ENCODE measurements around the gene TTC24. TPM values are rescaled to one million over a fixed set of nuclear protein-coding genes. Genes with fewer than 3 reads are reported as not detected.

TTC24 gene
- total and polyA plus RNA-seq, 3 donors from 2014 or later = 0.38 TPM; not detected in 2

- Histone ChIP-seq H3K4me3 (peak overlapping the region; percentile 47 to 62), H3K36me3 (ENCODE audit: low read depth, missing control alignments) (no peaks in the 10 kb centered on the region), H3K4me1 (peaks cover 18% of the 10 kb centered on the region), H3K27ac (peak overlapping the region in 1 of 2 donors; percentile 41), H3K9me3 (no peaks in the 10 kb centered on the region), H3K27me3 (no peaks in the 10 kb centered on the region)
- intact Hi-C loops (cut with DNase I; ENCODE audit: low total_unique reads) = no loop called here
- no peak for DNase-seq
- WGBS, 2 donors = 2 to 20% methylated on average over 2 to 51 of the region's 55 CpGs
- TF ChIP-seq CTCF (IDR thresholded peaks at IDR 0.05) (no peak), POLR2A (IDR thresholded peaks at IDR 0.05) (no peak)
These were observed 45.4 kb downstream of the TTC24 start for GRCh38 chr1:156624814-156625435.

- TF ChIP-seq POLR2A (IDR thresholded peaks at IDR 0.05) (no peak), CTCF (IDR thresholded peaks at IDR 0.05) (peak; percentile 73 to 83 (median 78))
- intact Hi-C loops (cut with DNase I; ENCODE audit: low total_unique reads) = no loop called here
- WGBS, 2 donors = 2% methylated on average over 23 to 45 of the region's 45 CpGs
These were observed 46.0 kb downstream of the TTC24 start for GRCh38 chr1:156625436-156626078.

GRCh38 chr1:156626079-156626438 is 46.5 kb downstream of the TTC24 start:
- intact Hi-C loops (cut with DNase I; ENCODE audit: low total_unique reads) = no loop called here
- H3K27me3 ChIP-seq = no peaks in the 10 kb centered on the region
- no peaks in the 10 kb centered on the region for H3K36me3 ChIP-seq (ENCODE audit: low read depth, missing control alignments)

More at GRCh38 chr1:156625436-156626078, 46.0 kb downstream of the TTC24 start:
- Histone ChIP-seq H3K27me3 (no peaks in the 10 kb centered on the region), H3K4me3 (peak overlapping the region; percentile 47 to 62), H3K4me1 (peaks cover 18% of the 10 kb centered on the region), H3K9me3 (no peaks in the 10 kb centered on the region), H3K36me3 (ENCODE audit: low read depth, missing control alignments) (no peaks in the 10 kb centered on the region), H3K27ac (peak overlapping the region in 1 of 2 donors; percentile 24)
- peak; percentile 75 for DNase-seq

GRCh38 chr1:156627313-156627880 is 47.9 kb downstream of the TTC24 start:
- intact Hi-C loops (cut with DNase I; ENCODE audit: low total_unique reads) = no loop called here
- WGBS, 2 donors = 75 to 83% methylated on average over 2 of the region's 2 CpGs

More at GRCh38 chr1:156626079-156626438, 46.5 kb downstream of the TTC24 start:
- H3K4me1 ChIP-seq = peaks cover 18% of the 10 kb centered on the region
- TF ChIP-seq POLR2A (IDR thresholded peaks at IDR 0.05) (no peak), CTCF (IDR thresholded peaks at IDR 0.05) (no peak)
- H3K9me3 ChIP-seq = no peaks in the 10 kb centered on the region
- WGBS, 2 donors = 34 to 37% methylated on average over 4 of the region's 4 CpGs
- no peak overlapping the region for H3K27ac ChIP-seq
- no peak for DNase-seq
- no peak overlapping the region for H3K4me3 ChIP-seq

More at GRCh38 chr1:156627313-156627880, 47.9 kb downstream of the TTC24 start:
- TF ChIP-seq POLR2A (IDR thresholded peaks at IDR 0.05) = no peak
- peak; percentile 41 to 69 (median 58) for TF ChIP-seq CTCF (IDR thresholded peaks at IDR 0.05)
- Histone ChIP-seq H3K27me3 (no peaks in the 10 kb centered on the region), H3K4me3 (no peak overlapping the region), H3K4me1 (peaks cover 18% of the 10 kb centered on the region), H3K36me3 (ENCODE audit: low read depth, missing control alignments) (no peaks in the 10 kb centered on the region), H3K27ac (no peak overlapping the region), H3K9me3 (no peaks in the 10 kb centered on the region)
- DNase-seq = peak; percentile 70
